Right lobe of liver (tissue), 4 donors: ENCODE measurements around the gene TAF11L12.
"Not testable (repeated sequence)": the region's sequence is repeated elsewhere in the genome, so short reads cannot be mapped to it uniquely, and the experiment has no call there.

Source experiments
- CTCF ChIP-seq, 4 donors: fragments of 200-600 bp in 3 of 4; fragments of 450-650 bp in 1 of 4; IDR thresholded peaks; one replicate each; pipeline versions ENCODE4 v1.5.1 to v1.8.0; 2016 to 2022; ENCODE audit warnings: antibody characterized with exemption in 4 of 4, mild to moderate bottlenecking in 2 of 4
- POLR2A ChIP-seq: fragments of 450-650 bp; IDR thresholded peaks from one replicate; pipeline ENCODE4 v1.6.1; 2017; ENCODE audit warnings: antibody characterized with exemption, mild to moderate bottlenecking
- donor health status: DM: no; HTN: no; CAD: no.
- donor health status: DM: no; HTN: no; CAD: no.
- donor health status: DM: no; HTN: yes; CAD: no.

DNA sequence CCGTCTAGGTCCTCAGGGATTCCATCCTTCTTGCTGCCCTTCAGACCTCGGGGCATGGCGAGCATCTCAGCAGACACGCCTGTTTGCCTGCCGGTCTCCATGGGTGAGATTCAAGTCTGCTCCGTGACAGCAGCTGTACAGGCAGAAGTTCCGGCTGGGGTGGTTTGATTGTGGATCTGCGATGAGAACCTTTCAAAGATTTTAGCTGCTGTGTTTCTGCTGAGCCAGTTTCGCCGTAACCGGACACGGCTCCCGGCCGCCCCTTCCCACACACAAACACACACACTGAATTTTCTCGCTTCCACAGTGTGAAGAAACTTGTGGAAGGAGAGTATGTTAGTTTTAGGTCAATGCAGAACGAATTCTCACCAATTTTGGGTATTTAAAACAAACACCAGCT, 24.5 kb upstream of the TAF11L12 start, which contains the start of gene TAF11L7:
- TF ChIP-seq CTCF (IDR thresholded peaks at IDR 0.05); POLR2A: not testable (repeated sequence)
